NCI-H2107 (cell line): ENCODE results near the gene UIMC1.

Experiments used
- DNase-seq: peaks from one replicate; lab custom pipeline; 2025; lab: John Stamatoyannopoulos, UW

UIMC1 gene

GRCh38 chr5:176902102-176902814 is 104.3 kb downstream of the UIMC1 start:
- no peak for DNase-seq

DNA sequence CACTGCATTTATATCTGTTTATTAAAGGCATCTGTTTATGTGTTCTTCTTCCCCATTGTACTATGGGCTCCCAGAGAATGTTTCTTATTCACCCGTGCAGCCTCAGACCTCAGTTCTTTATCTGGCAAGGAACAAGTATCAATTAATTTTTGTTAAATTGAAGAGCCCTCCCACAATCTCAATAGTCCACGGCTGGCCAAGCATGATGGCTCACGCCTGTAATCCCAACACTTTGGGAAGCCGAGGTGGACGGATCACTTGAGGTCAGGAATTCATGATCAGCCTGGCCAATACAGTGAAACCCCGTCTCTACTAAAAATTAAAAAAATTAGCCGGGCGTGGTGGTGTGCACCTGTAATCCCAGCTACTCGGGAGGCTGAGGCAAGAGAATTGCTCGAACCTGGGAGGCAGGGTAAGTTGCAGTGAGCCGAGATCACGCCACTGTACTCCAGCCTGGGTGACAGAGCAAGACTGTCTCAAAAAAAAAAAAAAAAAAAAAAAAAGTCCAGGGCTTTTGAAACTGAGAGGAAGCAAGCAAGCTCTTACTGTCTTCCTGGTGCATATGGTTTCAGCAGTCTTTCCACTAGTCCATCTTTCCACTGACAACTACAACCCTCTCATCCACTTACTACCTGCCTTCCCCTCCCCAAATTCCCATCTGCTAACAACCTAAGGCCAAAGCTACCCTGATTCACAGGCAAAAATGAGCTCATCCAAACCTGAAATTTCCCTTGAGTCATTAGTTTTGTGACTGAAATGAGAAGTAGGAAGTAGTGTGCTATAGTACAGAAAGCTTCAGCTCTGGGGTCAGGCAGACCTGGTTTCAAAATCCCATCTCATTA is 105.1 kb downstream of the UIMC1 start:
- DNase-seq: no peak

DNA sequence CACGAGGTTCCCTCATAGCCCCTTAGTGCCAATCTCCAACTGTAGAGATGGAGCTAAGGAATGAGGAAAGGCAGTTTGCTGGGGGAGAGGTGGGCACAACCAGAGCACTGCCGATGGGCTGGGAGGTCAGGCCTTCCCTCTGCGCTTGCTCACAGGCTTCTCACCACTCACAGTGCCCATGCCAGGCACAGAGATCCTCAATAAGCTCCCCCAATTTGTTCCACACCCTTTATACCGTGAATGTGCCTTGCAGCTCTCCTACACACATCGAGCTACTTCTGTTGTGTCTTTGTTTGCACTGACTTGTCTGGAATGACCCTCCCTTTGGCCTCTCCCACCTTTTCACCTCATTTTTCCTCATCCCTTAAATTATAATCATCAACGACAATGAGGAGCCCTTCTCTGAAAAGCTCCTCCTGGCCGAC is 105.8 kb downstream of the UIMC1 start:
- no peak for DNase-seq

DNA sequence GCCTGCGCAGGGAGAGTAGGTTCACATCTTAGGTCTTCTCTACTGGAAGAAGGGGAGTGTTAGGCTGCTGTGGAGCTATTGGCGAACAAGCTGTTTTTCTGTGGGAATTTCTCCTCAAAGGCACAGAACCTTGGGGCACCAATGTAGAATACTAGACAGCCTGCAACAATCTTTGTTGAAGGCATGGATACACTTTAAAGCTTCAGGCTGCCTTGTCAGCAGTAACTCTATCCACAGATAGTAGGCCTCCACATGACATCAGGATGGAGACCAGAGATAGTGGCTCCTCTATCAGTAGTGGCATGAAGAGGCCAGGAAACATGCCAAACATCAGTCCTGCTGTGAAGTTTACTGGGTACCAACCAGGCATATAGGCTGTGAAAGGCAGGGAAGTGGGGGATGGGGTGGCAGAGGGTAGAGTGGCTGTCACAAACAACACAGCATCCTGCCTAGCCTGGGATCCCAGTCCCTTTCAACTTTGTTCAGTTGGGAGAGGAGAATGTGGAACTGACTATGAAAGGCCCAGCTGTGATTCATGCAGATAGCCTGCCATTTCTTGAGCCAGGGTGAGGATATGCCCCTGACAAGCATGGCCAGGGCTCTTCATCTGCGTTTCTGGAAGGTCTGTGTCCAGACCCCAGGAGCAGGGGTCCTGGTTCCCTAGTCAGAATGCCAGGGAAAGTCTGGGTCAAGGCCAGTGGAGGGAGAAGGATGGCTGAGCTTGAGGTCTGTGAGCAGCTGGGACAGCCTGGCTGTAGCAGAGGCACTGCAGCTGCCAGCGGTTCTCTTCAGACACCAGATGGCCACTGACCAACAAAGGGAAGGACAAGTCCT is 106.4 kb downstream of the UIMC1 start:
- no peak for DNase-seq

DNA sequence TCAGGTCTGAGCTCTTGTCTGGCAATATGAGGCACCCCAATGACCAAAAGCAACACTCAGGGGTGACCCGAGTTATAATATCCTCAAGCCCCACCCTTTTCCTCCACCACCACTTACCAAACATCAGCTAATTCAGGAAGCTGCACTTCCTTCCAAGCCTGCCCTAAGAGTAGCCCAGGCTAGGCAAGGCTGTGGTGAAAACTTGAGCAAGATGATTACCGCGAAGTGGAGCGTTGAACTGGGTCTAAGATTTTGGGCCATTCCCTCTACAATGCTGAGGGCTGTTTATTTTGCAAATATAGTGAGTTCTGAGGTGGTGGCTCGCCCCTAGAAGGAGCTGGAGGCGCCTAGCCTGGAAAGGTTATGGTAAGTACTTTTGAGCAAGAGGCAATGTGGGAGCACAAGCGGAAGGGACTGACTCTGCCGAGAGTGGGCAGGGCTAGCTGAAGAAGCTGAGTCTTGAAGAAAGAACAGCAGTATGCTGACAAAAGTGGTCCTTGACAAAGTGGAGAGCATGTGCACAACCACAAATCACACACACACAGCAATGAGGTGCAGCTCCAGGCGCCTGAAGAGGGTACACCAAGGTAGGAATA is 107.2 kb downstream of the UIMC1 start, which contains the start of gene HK3:
Gene HK3, minus strand, starts transcription at position 51 of the 596 bp plus-strand sequence. CDS start 3,187 bp downstream, outside the sequence.
- DNase-seq: no peak

- DNase-seq: no peak
Observed at GRCh38 chr5:176897263-176897662, 109.3 kb downstream of the UIMC1 start.

GRCh38 chr5:176895831-176896230 is 110.7 kb downstream of the UIMC1 start:
- DNase-seq: no peak

DNA sequence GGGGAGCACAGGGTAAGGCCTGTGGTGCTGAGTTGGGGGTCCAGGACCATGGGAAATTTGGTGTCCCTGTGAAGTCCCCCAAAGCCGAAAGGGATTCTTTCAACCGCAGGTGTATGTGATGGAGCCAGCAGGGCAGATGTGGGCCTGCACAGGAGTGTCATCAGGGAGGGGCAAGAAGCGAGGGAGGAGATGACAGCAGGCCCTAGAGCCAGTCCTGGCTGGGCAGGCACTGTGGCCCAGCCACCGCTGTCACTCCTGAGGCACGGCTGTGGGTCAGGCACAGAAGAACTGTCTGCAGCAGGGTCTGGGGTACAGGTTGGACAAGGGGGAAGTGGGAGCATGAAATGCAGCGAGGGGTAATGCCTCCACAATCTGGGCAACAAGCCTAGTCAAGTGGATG is 112.3 kb downstream of the UIMC1 start:
- DNase-seq: no peak

- no peak for DNase-seq
Observed at GRCh38 chr5:176892663-176893062, 113.9 kb downstream of the UIMC1 start.

- DNase-seq: no peak
Observed at GRCh38 chr5:176891331-176891958, 115.1 kb downstream of the UIMC1 start.

DNA sequence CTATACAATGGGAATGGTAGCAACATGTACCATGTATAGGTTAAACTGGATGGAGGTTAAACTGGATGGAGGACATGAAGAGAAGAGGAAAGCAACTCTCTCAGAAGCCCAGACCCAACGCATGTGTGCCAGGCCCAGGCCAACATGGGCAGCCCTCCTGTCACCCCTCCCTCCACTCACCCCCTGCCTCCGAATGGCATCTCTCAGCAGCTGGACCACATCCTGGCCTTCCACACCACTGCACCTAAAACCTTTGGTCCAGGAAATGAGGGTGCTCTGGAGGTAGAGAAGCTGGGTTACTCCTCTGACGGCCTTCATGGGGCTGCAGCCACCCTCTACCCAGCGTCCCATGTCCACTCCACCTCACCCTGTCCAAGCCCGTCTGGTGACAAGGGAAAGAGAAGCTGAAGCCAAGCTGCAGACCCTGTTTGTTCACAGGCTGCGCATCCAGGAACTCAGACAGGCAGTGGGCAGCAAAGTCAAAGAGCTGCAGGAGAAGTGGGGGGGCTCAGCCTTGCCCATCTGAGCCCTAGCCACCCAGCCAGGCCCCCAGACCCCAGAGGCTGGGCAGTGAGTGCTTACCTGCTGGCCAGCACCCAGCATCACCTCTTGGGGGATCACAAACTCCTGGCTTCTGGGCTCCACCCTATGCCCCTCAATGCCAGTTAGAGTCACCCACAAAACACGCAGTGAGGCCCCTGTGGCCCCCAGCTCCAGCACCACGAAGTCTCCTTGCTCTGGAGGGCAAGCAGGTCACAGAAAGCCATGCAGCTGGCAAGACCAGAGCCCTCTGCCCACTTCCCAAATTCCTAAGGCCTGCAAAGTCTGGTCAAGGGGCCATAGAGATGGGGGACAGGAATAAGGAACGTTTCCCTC is 115.9 kb downstream of the UIMC1 start:
- no peak for DNase-seq

GRCh38 chr5:176889321-176890280 is 117.0 kb downstream of the UIMC1 start:
- DNase-seq: no peak

- no peak for DNase-seq
Observed at GRCh38 chr5:176888865-176889165, 117.8 kb downstream of the UIMC1 start.

DNA sequence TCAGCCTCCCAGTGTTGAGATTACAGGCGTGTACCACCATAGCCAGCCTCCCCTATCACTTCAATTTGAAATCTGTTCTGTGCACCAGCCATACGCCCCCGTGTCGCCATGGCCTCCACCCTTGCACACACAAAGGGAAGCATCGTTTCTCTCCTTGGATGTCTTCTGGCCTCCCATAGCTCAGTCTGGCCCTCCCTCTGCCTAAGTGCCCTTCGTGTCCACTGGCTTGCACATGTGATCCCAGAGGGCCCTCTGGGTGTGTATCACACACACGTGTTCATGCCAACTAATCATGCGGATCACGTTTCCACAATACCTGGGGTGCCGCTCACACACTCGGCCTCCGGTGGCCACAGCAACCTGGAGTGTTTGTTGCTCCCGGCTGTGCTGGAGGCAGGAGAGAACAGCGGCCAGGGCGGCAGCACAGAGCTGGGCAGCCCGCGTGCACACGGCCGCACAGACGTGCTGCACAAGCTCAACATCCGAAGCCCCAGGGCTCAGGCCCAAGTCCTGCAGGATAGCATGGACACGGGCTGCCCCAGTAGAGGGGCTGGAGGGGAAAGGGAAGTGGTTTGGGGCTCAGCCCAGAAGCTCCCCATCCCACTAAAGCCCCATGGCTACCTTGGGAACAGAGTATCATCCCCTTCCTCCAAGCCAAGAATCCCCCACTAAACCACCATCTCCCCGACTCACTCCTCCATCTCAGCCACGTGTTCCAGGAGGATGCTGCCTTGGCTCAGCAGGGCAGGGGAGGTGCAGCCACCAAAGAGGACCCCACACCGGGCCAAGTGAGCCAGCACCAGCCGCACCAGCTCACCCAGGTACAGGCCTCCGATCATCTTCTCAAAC is 118.3 kb downstream of the UIMC1 start:
- peak; percentile 6 for DNase-seq

DNA sequence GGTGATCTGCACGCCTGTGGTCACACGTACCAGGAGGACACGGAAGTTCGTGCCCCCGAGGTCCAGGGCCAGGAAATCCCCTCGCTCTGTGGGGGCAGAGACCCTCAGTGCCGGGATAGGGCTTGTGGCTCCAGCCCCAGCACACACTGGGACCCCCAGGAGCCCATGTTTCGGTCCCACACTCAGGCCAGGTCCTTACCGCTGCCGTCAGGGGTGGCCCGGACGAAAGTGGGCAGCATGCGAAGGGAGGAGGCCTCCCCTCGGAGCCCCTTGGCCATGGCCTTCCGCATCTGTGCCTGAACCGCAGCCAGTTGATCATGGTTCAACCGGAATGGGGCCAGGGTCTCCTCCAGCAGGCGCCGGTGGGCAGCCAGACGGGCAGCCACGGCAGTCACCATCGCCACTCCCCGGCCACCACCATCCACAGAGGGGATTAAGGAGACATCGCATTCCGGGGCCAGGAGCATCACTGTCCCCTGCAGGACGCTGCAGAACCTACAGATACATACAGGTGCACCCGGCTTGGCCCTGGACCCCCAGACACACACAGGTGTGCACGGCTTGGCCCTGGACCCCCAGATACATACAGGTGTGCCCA is 119.2 kb downstream of the UIMC1 start:
- DNase-seq: no peak

- DNase-seq: no peak
Observed at GRCh38 chr5:176886336-176887251, 120.0 kb downstream of the UIMC1 start.

DNA sequence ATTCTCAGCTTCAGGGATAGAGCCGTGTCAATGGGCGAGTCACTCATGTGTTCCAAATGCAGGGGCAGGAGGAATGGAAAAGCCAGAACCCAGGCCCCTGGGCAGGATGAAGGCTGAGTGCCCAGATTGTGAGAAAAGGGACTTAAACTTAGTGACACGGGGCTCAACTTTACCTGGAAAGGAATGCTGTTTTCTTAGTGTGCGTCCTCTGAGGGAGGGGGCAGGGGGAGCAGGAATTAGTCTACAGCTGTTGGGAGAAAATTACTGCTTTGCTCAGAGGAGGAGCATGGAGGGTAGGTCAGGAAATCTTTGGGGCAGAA is 122.0 kb downstream of the UIMC1 start:
- DNase-seq: no peak
